Thoracic aorta endothelial cell (primary cell): Measurements from ENCODE around the gene LYSET. TPM values are rescaled to one million over a fixed set of nuclear protein-coding genes. Genes with fewer than 3 reads are reported as not detected.

Experiments
- total RNA-seq: library from RNA; depleted of rRNA; stranded (reverse); fragments of >200 nt; gene quantifications from 2 replicates; pipeline ENCODE4 v1.2.3, GENCODE V29; 2012

The LYSET gene
- total RNA-seq = 14.4 and 14.8 TPM in 2 replicates

GRCh38 chr14:93184391-93185348, at the start of gene LYSET, which contains the start of gene MOAP1:
Gene LYSET, plus strand, starts transcription at chr14:93185317. Its CDS starts 89 bp downstream, at chr14:93185406.
Gene MOAP1, minus strand, starts transcription at chr14:93184897. Its CDS starts 655 bp downstream, at chr14:93184242.

DNA sequence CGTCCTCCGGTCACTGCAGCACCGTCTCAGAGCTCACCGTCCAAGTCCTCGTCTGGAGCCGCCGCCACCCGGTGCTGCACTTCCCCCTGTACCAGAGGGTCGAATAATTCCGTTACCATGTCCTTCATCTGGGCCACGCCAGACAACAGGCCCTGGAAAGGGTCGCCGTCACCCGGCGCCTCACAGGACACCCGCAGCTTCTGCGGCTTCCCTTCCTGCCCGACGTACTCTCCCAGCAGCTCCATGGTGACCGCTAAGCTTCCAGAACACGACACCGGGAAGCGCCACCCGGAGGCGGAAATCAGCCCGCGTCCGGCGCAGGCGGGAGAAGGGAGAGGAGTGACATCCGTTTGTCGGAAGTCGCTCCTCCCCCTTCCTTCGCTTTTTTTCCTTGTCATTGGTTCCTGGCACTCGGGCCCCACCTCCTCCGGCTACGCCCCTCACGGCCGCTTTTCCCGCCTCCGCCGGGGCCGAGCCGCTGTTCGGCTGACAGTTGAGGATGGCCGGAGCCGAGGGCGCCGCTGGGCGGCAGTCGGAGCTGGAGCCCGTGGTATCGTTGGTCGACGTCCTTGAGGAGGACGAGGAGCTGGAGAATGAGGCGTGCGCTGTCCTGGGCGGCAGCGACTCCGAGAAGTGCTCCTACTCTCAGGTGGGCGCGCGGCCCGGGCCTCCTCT, 21.8 kb downstream of the LYSET start, which contains the start of the genes GON7 and UBR7:
Gene GON7 (minus strand): TSS at position 273 of the 675 bp plus-strand sequence. CDS start 28 bp downstream, at position 245.
Gene UBR7 (plus strand): TSS at position 464 of the 675 bp plus-strand sequence. CDS start 36 bp downstream, at position 500.

Other genes with a start within 250 kb of the LYSET start
- gene ITPK1, start 69.4 kb upstream of the LYSET start, total RNA-seq = 20.7 and 34.9 TPM in 2 replicates
- gene MOAP1, start 420 bp upstream of the LYSET start, total RNA-seq = 14.6 and 15.7 TPM in 2 replicates
- 26.4 and 29.5 TPM in 2 replicates for gene GON7, start 21.7 kb downstream of the LYSET start, total RNA-seq
- 38.0 and 44.4 TPM in 2 replicates for gene UBR7, start 21.9 kb downstream of the LYSET start, total RNA-seq
- gene BTBD7, start 147.7 kb downstream of the LYSET start, total RNA-seq = 50.5 and 55.3 TPM in 2 replicates
- gene COX8C, start 161.9 kb downstream of the LYSET start, total RNA-seq = not detected in 2 replicates
- under 0.01 TPM in 1 of 2 replicates, not detected in the other for gene UNC79, start 245.6 kb downstream of the LYSET start, total RNA-seq